ENCODE measurements around the gene TP53I13.
A peak's percentile ranks its signal among the peaks of the same experiment; 100 is the strongest.

TP53I13 gene

GRCh38 chr17:29617125-29617480, 48.6 kb downstream of the TP53I13 start:
- peak; percentile 18 for DNase-seq

GRCh38 chr17:29617481-29618271, 49.2 kb downstream of the TP53I13 start:
- DNase-seq: no peak

GRCh38 chr17:29618272-29619065, 50.0 kb downstream of the TP53I13 start:
- no peak for DNase-seq

- no peak for DNase-seq
Measured at GRCh38 chr17:29619251-29619650, 50.8 kb downstream of the TP53I13 start.

GRCh38 chr17:29620271-29620670, 51.8 kb downstream of the TP53I13 start:
- DNase-seq: no peak

- DNase-seq: no peak
Measured at GRCh38 chr17:29620779-29621500, 52.4 kb downstream of the TP53I13 start.

- DNase-seq: no peak
Measured at GRCh38 chr17:29621751-29622194, 53.3 kb downstream of the TP53I13 start.

All from kidney glomerular epithelial cell (primary cell).